Activated CD8-positive, alpha-beta memory T cell treated with anti-CD3 and anti-CD28 coated beads, Interleukin-2, amount 50 U/mL, for 48 hours (primary cell): ENCODE data around the gene CABLES2.

ENCODE experiments used
- DNase-seq: peaks from one replicate; pipeline ENCODE4 v3.0.0-alpha.2; 2020

Gene CABLES2

DNA sequence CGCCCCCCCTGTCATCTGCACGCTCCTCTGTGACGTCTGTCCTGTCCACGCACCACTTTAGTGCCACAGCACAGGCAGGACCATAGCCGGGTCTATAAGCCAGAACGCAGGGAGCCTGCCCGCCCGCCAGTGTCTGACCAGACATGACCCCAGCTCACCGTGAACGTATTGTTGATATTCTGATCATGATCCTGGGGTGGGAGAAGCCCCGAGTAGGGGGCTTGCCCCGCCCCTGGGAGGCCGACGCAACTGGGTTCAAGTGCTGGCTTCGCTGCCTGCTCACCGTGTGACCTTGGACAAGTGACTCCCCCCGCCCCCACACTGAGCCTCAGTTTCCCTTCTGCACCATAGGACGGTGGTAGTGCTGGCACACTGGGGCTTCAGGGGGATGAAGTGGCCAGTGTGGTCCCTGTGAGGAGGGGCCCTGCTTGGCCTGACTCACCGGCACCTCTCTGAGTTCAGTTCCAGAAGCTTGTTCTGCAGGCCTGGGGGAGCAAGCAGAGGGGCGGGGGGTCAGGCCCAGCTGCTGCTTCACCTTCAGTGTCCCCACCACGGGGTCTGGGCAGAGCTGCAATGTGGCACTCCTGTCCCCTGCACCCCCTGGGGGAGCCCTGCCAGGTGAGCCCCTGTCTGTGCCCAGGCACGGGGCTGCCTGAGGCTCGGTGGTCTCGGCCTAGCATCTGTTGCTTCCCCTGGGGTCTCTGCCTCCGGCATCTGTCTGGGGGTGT, 11.1 kb upstream of the CABLES2 start:
- DNase-seq: no peak

DNA sequence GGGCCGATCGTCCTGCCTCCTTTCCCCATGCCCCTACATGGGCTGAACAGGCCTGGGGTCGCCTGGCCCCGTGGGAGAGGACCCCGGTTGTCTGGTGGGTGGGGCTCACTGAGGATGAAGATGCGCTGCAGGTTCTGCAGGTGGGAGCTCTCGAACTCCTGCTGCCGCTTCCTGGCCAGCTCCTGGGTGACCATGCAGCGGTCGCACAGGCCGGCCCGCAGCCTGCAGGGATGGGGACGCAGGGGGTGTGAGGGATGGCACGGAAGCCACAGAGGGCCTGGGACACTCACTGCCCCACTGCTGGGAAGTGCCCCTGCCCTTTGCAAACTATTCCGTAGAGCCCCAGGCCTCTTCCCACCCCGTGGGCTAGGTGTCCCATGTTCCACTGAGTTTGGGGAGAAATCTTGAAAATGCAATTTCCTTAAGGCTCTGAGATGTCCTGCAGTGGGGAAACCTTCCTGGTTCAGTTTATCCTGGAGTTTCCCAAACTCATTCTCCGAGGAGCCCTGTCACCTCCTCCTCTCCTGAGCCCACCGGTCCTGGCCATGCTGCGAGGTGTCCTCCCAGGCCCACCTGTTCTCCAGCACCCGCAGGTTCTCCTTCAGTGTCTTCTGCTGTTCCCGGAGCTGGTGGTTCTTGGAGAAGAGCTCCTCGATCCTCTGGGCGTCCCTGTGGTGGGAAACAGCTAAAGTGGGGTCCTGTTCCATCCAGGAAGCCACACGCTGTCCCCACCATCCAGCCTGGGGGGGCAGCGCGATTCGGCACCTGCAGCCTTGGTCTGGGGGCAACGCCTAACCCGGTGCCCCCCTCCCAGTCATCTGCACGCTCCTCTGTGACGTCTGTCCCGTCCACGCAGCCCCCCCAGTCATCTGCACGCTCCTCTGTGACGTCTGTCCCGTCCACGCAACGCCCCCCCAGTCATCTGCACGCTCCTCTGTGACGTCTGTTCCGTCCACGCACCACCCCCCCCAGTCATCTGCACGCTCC, 9.9 kb upstream of the CABLES2 start:
- no peak for DNase-seq

DNA sequence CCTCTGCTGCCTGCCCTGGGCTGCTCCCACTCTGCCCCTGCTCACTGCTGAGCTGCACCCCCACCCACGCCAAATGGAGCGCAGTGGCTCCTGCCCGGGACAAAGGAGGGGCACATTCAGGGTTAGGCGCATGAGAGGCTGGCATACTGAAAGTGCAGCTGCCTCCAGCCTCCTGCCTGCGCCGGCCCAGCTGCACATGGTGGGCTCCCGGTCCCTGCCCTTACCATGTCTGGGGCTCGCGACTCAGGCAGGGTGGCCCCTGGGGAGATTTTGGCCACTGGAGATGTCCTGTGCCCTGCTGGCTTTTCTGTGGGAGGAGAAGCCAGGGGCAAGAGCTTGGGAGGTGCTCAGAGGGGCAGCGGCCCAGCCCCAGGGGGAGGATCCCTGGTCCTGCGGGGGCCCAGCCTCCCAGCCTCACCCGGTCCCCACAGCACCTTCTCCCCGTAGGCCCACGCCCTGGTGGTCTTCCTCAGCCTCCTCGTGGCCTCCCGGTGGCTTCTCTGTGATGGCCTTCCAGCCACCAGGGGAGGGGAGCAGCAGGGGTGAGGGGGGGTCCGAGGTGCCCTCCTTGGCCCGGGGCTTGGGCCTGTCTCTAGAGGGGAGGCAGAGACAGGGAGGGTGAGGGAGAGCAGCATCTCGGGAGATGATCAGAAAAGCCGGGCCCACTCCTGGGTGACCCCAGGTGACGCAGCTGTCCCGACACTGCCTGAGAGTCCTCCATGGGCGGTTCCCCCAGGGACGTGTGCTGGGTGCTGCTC, 8.4 kb upstream of the CABLES2 start:
- no peak for DNase-seq

DNA sequence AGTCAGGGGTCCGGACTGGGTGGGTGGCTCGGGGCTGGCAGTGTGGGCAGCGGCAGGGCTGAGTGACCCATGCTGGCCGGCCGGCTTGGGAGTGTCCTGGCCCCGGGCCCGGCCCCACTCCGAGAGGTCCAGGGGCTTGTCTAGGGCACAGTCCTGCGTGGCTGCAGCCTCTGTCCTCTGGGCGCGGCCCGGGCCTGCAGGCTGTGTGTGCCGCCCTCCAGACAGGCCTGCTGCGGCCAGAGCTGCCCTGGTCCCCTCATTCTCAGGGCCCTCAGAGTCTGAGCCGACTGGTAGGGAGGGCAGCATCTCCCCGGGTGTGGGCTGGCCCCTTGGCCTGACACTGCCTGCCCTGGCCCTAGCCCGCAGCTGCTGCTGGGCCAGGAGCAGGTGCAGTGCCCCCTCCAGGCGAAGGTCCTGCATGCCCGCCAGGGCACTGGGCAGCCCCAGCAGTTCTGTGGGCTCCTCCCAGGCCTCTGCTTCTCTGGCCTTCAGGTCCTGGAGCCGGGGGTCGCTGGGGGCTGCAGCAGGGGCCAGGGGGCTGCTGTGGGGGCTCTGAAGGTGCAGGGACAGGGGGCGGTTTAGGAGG, 6.9 kb upstream of the CABLES2 start:
- no peak for DNase-seq

DNA sequence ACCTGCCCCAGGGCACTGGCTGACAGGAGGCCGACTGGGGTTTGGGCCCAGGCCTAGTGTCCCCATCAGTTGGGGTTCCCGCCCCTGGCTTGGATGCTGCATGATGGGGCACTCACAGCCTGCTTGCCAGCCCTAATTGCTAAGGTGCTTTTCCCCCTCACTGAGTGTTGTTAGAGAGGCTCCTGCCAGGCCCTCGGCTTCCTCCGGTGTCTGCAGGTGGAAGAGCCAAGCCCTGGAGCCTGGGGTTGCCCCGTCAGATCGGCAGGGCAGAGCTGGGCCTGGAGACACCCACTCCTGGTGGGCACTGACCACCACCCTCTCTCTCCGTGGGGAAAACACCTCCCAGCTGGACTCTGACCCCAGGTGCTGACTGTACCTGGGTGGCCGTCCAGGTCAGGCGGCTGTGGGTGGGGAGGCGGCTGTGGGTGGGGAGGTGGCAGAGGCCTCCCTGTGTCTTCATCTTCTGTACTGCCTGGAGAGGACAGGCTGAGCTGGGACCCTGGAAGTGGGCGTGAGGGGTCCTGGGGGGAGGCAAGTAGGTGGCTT, 6.0 kb upstream of the CABLES2 start:
- no peak for DNase-seq

DNA sequence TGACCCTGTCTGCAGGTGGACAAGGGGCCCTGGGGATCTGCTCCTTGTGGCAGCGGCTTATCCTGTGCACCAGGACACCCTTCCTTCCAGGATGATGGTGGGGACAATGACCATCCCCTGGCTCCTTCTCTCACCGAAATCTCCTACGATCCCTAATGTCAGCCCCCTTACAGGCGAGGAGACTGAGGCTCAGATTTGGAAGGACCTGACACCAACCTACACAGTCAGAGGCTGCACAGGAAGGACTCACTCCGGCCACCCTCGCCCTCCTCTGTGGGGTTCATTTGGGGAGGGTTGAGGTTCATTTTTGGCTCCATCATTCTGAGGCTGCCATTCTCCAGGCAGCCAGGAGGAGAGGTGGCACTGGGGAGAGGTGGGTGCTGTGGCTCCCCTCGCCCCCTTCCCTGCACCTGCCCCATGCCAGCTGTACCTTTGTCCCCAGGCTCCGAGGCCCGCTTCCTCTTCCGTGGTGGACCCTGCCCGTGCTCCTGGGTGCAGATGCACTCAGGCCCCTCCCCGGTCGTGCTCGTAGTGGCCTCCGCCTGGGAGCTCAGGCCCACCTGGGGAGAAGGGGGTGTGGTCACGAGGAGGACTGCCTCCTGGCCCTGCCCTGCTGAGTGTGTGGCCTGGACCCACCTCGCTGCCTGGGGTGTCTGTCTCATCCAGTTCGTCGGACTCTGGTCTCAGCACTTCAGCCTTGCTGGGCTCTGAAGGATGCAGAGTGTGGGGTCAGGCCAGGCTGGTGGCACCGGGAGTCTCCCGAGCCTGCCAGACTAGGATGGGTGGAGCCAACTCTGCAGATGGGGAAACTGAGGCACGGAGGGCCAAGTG, 5.3 kb upstream of the CABLES2 start:
- DNase-seq: no peak

DNA sequence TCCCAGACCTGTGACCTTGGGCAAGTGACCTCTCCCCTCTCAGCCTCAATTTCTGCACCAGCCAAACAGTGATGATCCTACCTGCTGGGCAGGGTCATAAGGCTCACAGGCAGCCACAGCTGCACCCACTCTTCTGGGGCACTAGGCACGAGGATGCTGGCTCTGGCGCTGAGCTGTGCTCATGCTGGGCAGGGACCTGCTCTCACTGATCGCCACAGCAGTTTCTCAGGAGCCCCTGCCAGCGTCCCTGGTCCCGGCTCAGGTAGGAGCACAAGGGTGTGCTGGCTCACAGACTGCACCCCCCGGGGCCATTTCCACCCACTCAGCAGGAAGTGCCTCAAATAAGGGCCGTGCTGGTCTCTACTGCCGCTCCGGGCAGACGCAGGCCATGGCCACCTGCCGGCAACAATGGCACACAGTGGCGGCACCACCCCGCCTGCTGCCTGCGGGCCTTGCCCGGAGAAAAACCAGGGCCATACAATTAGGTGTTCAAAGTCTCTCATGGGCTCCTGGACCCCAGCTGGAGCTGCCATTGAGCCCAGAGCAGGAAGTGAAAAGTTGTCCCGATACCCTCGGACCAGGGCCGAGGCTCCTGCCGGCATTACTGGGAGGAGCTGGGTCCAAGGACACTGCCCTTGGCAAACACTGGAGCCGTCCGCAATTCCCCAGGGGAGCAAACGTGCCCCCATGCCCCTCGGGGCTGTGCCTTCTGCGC, 4.6 kb upstream of the CABLES2 start:
- no peak for DNase-seq

DNA sequence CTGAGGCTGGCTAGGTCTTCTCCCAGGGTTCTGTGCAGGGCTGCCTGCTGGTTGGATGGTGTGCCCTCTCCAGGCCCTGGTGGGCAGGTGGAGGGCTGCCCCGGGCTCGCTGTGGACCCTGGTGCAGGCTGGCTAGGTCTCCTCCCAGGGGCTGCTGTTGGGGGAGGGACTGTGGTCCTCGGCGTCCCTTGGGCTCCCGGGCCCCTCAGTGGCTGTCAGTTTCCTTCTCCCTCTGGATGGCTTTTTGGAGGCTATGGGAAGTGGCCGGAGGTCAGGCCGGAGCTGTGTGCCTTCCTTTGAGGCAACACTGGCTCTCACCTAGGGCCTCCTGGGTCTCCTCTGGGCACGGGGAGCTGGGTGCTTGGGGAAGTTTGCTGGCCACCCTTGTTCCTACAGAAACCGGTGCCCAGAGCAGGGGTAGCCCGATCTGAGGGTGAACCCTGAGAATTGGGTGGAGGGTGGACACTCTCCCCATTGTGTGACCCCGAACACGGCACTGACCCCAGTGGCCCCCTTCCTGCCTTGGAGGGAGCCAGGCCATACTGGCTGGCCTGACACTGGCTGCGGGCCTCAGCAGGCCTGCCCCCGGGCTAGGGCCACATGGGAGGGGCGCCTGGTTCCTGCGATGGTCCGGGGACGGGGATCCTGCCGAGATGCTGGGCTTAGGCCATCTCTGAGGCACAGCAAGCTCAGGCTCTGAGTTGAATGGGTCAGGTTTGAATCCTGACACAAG, 3.8 kb upstream of the CABLES2 start:
- DNase-seq: no peak

DNA sequence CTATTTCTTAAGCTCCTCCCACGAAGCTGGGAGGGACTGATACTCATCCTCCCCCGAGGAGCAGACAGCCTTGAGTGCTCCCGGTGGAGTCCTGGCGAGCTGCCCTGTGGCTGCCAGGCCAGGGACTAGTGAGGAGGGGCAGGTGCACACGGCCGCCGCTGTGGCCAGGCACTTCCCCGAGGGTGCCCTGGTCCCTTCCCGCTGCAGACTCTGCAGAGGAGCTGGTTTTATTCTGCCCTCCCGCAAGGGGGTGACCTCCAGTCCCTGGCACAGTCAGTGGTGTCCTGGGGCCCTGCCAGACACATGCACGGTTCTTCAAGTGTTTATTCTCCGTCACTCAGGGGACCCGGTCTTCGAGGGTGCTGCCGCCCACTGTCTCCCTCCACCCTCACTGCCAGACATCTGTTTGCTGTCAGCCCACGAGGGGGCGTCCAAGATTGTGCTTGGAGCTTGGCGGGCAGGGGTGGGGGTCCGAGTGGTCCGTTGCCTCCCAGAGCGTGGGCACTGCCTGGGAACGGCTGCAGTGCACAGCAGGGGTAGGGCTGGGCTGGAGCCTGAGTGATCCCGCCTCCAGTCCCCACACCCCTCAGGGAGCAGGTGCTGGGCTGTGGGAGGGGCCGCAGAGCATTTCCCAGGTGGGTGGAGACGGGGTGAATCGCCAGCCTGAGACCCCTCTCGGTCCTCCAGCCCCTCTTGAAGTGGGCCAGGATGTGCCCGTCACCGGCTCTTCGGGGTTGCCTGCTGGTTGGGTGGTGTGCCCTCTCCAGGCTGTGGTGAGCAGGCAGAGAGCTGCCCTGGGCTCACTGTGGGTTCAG, 3.1 kb upstream of the CABLES2 start:
- peak; percentile 66 for DNase-seq

DNA sequence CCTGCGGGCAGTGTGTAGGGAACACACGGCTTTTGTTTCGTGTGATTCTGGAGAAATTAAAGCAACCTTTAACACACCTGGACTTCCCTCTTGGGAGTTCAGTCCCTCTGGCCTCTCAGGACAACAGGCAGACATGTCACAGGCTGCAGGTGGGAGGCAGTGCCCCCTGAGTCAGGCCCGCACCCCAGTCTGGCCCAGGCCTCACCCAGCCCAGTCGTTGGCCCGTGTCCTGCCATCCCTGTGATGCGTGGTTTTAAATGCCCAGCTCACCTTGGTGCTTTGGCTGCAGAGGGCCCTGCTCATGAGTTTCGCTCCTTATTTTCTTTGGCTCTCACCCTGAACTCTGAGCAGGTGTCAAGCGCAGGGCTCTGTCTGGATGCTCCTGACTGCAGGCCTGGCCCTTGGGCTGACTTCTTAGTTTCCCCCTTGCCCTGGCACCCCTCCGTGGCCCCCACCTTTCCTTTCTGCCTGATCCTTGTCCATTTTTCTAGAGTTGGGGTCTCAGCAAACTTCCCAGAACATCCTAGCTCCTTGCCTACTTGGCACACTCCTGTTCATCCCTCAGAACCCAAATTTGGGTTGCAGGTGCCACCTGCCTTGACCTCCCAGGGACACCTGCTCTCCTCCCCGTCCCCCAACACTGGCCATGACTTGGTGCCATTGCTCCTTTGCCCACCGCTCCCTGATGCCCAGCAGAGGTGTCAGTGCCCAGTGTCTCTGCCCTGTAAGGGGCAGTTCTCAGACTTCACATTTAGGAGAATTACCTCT, 2.2 kb upstream of the CABLES2 start:
- no peak for DNase-seq

DNA sequence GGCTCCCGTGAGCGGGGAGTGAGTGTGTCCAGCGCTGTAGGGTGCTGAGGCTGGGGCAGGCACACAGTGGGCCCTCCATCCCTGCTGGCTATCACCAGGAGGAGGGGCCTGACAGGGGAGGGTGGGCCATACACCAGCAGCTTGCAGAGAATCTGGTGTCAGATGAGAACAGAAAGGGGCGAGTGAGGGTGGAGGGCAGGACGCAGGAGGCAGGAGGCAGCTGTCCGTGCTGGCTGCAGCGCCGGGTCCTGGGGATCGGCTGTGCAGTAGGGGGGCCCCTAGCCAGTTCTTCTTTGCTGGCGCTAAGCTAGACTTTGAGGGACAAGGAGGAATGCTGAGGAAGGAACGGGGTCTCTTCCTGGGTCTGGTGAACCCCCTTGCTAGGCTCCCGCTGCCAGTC, 1.6 kb upstream of the CABLES2 start:
- DNase-seq: no peak

DNA sequence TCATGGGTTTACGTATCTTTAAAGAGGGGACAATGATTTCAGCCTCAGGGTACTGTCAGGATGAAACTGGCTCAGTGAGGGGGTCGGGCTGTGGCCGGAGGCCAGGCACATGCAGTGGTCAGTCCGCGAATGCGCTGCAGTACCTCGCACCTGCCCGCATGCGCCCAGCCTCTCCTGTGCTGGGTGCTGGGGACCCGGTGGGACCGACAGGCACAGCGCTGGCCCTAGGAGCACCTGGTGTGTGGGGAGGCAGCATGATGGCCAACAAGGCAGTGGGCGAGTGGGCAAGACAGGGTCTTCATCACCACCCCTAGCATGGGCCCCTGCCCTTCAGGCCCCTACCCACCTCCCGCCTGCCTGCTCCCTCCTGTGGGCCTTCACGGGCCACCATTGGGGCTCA, 970 bp upstream of the CABLES2 start:
- DNase-seq: no peak

DNA sequence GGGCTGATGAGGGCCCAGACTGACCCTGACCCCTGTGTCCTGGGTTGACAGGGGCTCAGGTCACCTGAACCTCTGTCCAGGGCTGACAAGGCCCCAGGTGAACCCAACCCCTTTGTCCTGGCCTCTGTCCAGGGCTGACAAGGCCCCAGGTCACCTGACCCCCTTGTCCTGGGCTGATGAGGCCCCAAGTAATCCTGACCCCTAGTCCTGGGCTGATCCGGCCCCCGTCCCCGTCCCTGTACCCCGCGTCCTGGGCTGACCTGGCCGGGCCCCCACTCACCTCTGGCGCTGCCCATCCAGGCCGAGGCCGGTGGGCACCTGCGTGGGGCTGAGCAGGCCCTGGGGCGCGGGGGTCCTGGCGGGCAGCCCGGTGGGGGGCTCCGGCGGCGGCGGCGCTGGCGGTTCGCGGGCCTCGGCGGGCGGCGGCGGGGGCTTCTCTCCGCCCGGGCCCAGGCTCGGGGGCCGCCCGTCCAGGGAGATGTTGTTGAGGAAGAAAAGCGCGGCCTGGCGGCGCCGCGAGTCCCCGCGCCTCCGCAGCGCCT, 379 bp downstream of the CABLES2 start:
- no peak for DNase-seq

DNA sequence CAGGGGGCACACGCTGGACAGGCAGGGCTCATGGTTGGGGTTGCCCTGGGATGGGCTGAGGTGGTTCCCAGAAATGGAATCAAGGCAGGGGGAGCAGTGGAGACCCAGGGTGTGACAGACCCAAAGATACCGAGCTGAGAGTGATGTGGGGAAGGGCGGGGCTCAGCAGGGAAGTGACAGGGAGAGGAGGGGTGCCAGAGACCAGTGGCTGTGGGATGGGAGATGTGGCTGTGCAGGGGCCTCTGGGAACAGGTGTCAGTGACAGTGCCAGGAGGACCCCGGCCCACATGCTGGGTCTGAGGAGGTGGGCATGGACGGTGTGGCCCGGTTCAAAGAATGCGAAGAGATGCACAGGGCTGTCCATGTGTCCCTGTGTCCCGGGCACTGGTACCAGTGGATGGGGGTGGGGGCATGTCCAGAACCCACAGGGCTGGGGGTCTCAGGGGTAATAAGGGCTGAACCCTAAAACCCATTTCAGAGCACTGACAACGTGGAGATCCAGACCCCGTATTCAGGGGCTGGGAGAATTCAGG, 1.0 kb downstream of the CABLES2 start:
- DNase-seq: no peak

DNA sequence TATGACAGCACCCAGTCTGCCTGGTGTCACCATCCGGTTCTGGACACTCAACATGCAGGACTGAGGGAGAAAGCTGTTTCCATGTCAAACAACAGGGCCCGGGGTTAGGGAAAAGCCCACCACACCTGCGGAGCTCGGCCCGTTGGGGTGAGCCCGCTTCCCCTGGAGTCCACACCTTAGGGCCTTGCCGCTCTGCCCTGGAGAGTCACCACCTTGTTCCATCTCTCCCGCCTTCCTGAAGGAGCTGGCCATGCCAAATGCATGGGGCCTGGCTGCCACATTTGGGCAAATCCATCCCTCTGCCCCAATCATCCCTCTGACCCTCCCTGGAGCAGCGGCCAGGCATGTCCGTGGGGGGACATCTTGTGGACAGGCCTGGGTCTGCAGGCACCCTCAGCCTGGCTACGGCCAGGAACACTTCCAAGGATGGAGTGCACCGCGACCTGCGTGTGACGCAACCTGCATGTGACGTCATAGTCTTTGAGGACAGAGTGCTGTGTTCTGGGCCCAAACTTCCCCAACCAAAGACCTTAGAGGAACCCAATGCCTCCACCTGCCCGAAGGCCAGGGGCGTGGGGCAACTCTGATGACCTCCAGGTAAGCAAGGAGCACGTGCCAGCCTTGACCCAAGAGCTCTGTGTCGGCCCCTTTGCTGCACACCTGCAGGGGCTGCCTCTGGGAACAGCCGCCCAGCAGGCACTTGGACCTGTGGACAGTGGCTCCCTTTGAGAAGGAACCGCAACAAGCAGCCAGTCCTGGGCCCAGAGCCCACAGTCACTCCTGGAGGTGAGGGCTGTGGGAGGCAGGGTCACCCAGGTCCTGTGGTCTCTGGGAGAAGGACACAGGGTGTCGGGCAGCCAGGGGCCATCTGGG, 1.7 kb downstream of the CABLES2 start:
- DNase-seq: no peak

DNA sequence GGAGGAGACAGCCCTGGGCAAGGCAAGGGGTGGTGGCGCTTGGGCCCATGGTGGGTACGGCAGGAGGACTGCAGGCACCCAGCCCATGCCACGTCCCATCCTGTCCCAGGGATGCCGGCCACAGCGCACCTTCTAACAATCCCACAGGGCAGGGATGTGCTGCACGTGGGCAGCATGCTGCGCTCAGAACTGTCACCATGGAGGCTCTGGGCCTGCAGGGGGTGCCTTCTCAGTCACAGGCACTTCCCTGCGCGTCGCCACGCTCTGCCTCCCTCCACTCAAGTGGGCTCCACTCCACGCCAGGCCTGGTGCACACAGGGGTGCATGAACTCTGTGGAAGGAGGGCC, 2.4 kb downstream of the CABLES2 start:
- DNase-seq: no peak

DNA sequence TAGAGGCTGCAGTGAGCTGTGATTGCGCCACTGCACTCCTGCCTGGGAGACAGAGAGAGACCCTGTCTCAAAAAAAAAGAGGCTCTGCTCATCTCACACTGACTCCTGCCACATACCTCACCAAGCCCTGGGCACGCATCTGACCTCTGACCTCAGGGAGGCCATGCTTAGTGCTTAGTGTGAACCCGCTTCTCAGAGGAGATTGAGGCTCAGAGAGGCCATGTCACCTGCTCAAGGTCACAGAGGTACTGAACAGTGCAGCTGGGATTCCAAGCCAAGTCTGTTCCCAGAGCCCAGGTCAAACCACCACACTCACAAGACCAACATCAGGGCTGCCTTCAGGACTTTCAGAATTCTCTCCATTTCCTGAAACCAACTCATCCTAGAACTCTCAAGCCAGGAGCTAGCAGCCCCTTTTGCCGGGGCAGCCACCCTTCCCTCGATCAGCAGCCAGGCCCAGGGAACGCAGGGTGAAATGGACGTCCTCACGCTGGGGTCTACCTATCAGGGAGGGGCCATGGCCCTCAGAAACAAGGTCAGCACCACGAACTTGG, 2.9 kb downstream of the CABLES2 start:
- DNase-seq: no peak
